Measurements from ENCODE around the gene NFXL1. TPM values are rescaled to one million over a fixed set of nuclear protein-coding genes. Genes with fewer than 3 reads are reported as not detected.

The NFXL1 gene
- total and polyA plus RNA-seq, 2 of the 4 experiments (the other 2 are of a cell fraction), result 13.9 to 23.1 TPM

GRCh38 chr4:47829438-47829837, 84.9 kb downstream of the NFXL1 start (continued):
- TF ChIP-seq ELK1 (IDR thresholded peaks at IDR 0.05; ENCODE audit: borderline replicate concordance, low read depth, low read length), result no peak
- TF ChIP-seq CHD1 (IDR thresholded peaks at IDR 0.05; ENCODE audit: low read depth, low read length), result no peak

GRCh38 chr4:47827343-47828047, 86.9 kb downstream of the NFXL1 start:
- TF ChIP-seq RFX5 (IDR thresholded peaks at IDR 0.05; ENCODE audit: low read depth, low read length) (no peak), SMC3 (IDR thresholded peaks at IDR 0.05; ENCODE audit: low read depth, low read length) (no peak), RAD21 (IDR thresholded peaks at IDR 0.05; ENCODE audit: low read length) (no peak), RCOR1 (IDR thresholded peaks at IDR 0.05; ENCODE audit: insufficient replicate concordance, low read length) (no peak), NFE2L2 (IDR thresholded peaks at IDR 0.05; ENCODE audit: low read depth, low read length) (no peak), FOS (IDR thresholded peaks at IDR 0.05; ENCODE audit: low read depth, low read length) (no peak), CEBPB (IDR thresholded peaks at IDR 0.05; ENCODE audit: low read depth, low read length) (no peak), POLR2A (IDR thresholded peaks at IDR 0.05; ENCODE audit: low read depth, low read length) (no peak), ELK1 (IDR thresholded peaks at IDR 0.05; ENCODE audit: borderline replicate concordance, low read depth, low read length) (no peak), MAFK (IDR thresholded peaks at IDR 0.05; ENCODE audit: low read depth, low read length) (no peak), CHD1 (IDR thresholded peaks at IDR 0.05; ENCODE audit: low read depth, low read length) (no peak)
- no peak overlapping the region for H3K56ac ChIP-seq (ENCODE audit: extremely low read depth, insufficient read depth, low read length)
- no peak overlapping the region for H3K23ac ChIP-seq (ENCODE audit: low read depth, low read length)
- WGBS, 2 experiments (ENCODE audit: extremely low coverage in 2 of 2, insufficient read length in 1 of 2), result no CpG with 5 or more reads among the region's 2 CpGs
- DNase-seq, result no peak
- intact Hi-C loops (cut with micrococcal nuclease), result no loop called here
- H2AK5ac ChIP-seq (ENCODE audit: low read depth, low read length), result no peak overlapping the region
- H3K9ac ChIP-seq (ENCODE audit: low read depth, low read length), result no peak overlapping the region
- no peak overlapping the region for H3K4me3 ChIP-seq (ENCODE audit: insufficient read depth, low read depth, low read length)
- no peak overlapping the region for H4K8ac ChIP-seq (ENCODE audit: low read depth in 2 of 2, low read length in 2 of 2)
- no peak overlapping the region for H2BK5ac ChIP-seq (ENCODE audit: low read depth, low read length, poor library complexity, severe bottlenecking)
- H3K4ac ChIP-seq (ENCODE audit: low read depth, low read length), result no peak overlapping the region
- no peak overlapping the region for H2BK15ac ChIP-seq (ENCODE audit: low read depth, low read length)
- H3K36me3 ChIP-seq (ENCODE audit: control insufficient read depth, insufficient read depth, low read length), result no peaks in the 10 kb centered on the region
- no peak overlapping the region for H4K91ac ChIP-seq (ENCODE audit: insufficient read depth, low read depth, low read length)
- no peaks in the 10 kb centered on the region for H3K79me1 ChIP-seq (ENCODE audit: low read depth in 1 of 2, low read length in 2 of 2)
- H3K27ac ChIP-seq (ENCODE audit: insufficient read depth, low read length), result no peak overlapping the region
- ChIA-PET CTCF (interaction anchor here (1.0 kb wide), 1 partner anchor 9 kb away, joined by 8 read pairs; no protein-coding TSS in a partner anchor), POLR2A (ENCODE audit: unreplicated experiment) (no interaction called here)
- H3K27me3 ChIP-seq (ENCODE audit: control insufficient read depth, insufficient read depth, low read length), result no peaks in the 10 kb centered on the region; the same call in 1 of the 2 replicates
- no peak overlapping the region for H4K5ac ChIP-seq (ENCODE audit: low read depth, low read length)
- ATAC-seq (ENCODE audit: low read depth), result no peak
- in situ Hi-C loops (cut with MboI; ENCODE audit: low sequenced_read_pairs), result no loop called here
- no peak overlapping the region for H3K18ac ChIP-seq (ENCODE audit: low read depth, low read length)
- no peak overlapping the region for H2BK20ac ChIP-seq (ENCODE audit: low read depth, low read length)
- H2AK9ac ChIP-seq (replicated peaks; ENCODE audit: low read depth, low read length, poor library complexity), result no peak overlapping the region
- H2BK120ac ChIP-seq (ENCODE audit: low read depth, low read length), result no peak overlapping the region
- no peak overlapping the region for H2AFZ ChIP-seq (replicated peaks; ENCODE audit: low read length, poor library complexity)
- BruUV-seq (replicated peaks), result no TSS peak
- dilution Hi-C loops (cut with HindIII; ENCODE audit: low sequenced_read_pairs, unreplicated experiment), result no loop called here
- no peaks in the 10 kb centered on the region for H3K9me3 ChIP-seq (ENCODE audit: control insufficient read depth, insufficient read depth, low read length)
- H3K9me1 ChIP-seq (ENCODE audit: insufficient read depth, low read length), result no peaks in the 10 kb centered on the region
- H4K20me1 ChIP-seq (ENCODE audit: insufficient read depth, low read length), result no peaks in the 10 kb centered on the region
- no peak overlapping the region for H3K14ac ChIP-seq (replicated peaks; ENCODE audit: low read depth, low read length)
- no peaks in the 10 kb centered on the region for H3K4me1 ChIP-seq (ENCODE audit: control insufficient read depth, insufficient read depth, low read length)
- no peak overlapping the region for H3K4me2 ChIP-seq (ENCODE audit: low read depth, low read length)
